Pancreas (tissue), 10 donors: Measurements from ENCODE around the gene FOXF1. TPM values are rescaled to one million over a fixed set of nuclear protein-coding genes. Genes with fewer than 3 reads are reported as not detected.

Experiments used
- ATAC-seq, 4 donors: fragments of 200-7000 bp; cut with Tn5 transposase; one replicate each; pipeline versions ENCODE4 v1.8.0 to v1.9.1; 2020; ENCODE audit warnings: mild to moderate bottlenecking in 4 of 4, moderate library complexity in 4 of 4
- DNase-seq, 6 donors: peaks; one replicate each; pipeline ENCODE4 v3.0.0-alpha.2; 2020
- FAIRE-seq: peaks from 2 replicates; lab custom pipeline; 2012; peaks lifted over from hg19 to GRCh38; lab: Jason Lieb, UNC
- H3K27ac ChIP-seq, 4 donors: fragments of 200-600 bp; sonication (generic); 1 replicate in 3 of 4; 2 replicates in 1 of 4; pipeline versions ENCODE4 v1.5.0 to v1.8.0; 2020
- H3K27me3 ChIP-seq, 4 donors: fragments of 200-600 bp; one replicate each; pipeline ENCODE4 v1.8.0; 2021
- H3K36me3 ChIP-seq, 3 donors: fragments of 200-600 bp; sonication (generic) in 1 of 3; one replicate each; pipeline versions ENCODE4 v1.5.0 to v1.8.0; 2020 to 2021
- H3K4me1 ChIP-seq, 3 donors: fragments of 200-600 bp; one replicate each; pipeline ENCODE4 v1.8.0; 2021
- H3K4me3 ChIP-seq, 4 donors: fragments of 200-600 bp; sonication (generic) in 2 of 4; one replicate each; pipeline versions ENCODE4 v1.5.0 to v1.8.0; 2020 to 2021
- H3K9me3 ChIP-seq, 4 donors: fragments of 200-600 bp; one replicate each; pipeline ENCODE4 v1.8.0; 2021
- WGBS, 2 donors: extraction: QIAGEN DNeasy Blood & Tissue Kit; methylation state at CpG; one replicate each; pipeline ENCODE4 v1.1.7; 2013; 5-methylcytosine and 5-hydroxymethylcytosine counted together
- intact Hi-C, 3 donors: fragments of 100-400 bp; cut with DNase I; formaldehyde crosslinking; loops; one replicate each; pipeline versions ENCODE4 v1.11.1 to v1.14.2; 2022
- polyA plus RNA-seq, 2 donors: library from polyadenylated mRNA; stranded (reverse); fragments of 200-250 nt; gene quantifications; one replicate each; pipeline ENCODE4 v1.2.3, GENCODE V29; 2013
- total RNA-seq, 6 donors: library from RNA; stranded (reverse); fragmentation: NEBNext Ultra II Directional in 4 of 6; extraction: Animal tissue kit (Norgen Biotek cat#: 25700) in 4 of 6; gene quantifications; one replicate each; pipeline versions ENCODE4 v1.2.1 to v1.2.4, GENCODE V29; 2021 to 2023
- TF ChIP-seq, protein P1 (sequence below), 4 donors: fragments of 200-600 bp; sonication (generic) in 3 of 4; IDR thresholded peaks; one replicate each; pipeline versions ENCODE4 v1.5.0 to v1.8.0; 2021; ENCODE audit warnings: antibody characterized with exemption in 4 of 4
- donor health status: healthy with polysubstance abuse.
- donor health status: DM: no; HTN: no; CAD: no; lungs with moderate emphysema.
- donor health status: DM: no; HTN: no; CAD: no.
- donor health status: control.
- donor health status: control.
- donor health status: Bipolar disorder and iron deficiency.
- donor health status: DM: yes; HTN: yes; CAD: no.
- donor health status: DM: no; HTN: no; CAD: no.
- donor health status: DM: no; HTN: no; CAD: no.
- donor health status: DM: yes; HTN: yes; CAD: no.

FOXF1 gene
- total and polyA plus RNA-seq, 8 donors, result 0.16 to 1.2 (median 0.52) TPM

DNA sequence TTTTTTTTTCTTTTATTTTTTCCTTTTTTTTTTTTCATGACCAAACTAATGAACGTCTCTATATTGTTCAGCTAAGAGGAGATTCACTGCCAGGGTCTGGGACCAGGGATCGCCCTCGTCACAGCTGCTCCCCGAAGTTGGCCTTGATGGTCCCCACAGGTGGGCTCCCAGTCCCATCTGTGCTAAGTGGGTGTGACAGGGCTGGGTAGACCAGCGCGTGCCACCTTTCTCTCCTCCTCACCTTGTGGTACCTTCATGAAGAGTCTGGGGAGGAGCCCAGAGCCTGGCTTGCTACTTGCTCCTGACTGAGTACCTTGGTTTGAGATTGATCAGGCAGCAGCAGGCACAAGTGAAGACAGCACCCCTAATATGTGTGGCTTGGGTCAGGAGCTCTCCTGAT is 6.5 kb upstream of the FOXF1 start:
- H3K9me3 ChIP-seq, result no peaks in the 10 kb centered on the region
- FAIRE-seq (no peak), ATAC-seq (no peak), DNase-seq (no peak)
- no peak overlapping the region for H3K27ac ChIP-seq
- peaks cover 0 to 56% (median 13%) of the 10 kb centered on the region in 4 donors for H3K27me3 ChIP-seq
- 12 to 17% methylated on average over 6 of the region's 6 CpGs for WGBS, 2 donors
- H3K36me3 ChIP-seq, result no peaks in the 10 kb centered on the region
- intact Hi-C loops, result no loop called here
- H3K4me1 ChIP-seq, result peaks cover 0 to 3% (median 0%) of the 10 kb centered on the region in 3 donors
- TF ChIP-seq, protein P1, sequence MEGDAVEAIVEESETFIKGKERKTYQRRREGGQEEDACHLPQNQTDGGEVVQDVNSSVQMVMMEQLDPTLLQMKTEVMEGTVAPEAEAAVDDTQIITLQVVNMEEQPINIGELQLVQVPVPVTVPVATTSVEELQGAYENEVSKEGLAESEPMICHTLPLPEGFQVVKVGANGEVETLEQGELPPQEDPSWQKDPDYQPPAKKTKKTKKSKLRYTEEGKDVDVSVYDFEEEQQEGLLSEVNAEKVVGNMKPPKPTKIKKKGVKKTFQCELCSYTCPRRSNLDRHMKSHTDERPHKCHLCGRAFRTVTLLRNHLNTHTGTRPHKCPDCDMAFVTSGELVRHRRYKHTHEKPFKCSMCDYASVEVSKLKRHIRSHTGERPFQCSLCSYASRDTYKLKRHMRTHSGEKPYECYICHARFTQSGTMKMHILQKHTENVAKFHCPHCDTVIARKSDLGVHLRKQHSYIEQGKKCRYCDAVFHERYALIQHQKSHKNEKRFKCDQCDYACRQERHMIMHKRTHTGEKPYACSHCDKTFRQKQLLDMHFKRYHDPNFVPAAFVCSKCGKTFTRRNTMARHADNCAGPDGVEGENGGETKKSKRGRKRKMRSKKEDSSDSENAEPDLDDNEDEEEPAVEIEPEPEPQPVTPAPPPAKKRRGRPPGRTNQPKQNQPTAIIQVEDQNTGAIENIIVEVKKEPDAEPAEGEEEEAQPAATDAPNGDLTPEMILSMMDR (IDR thresholded peaks at IDR 0.05), result no peak
- no peak overlapping the region for H3K4me3 ChIP-seq

DNA sequence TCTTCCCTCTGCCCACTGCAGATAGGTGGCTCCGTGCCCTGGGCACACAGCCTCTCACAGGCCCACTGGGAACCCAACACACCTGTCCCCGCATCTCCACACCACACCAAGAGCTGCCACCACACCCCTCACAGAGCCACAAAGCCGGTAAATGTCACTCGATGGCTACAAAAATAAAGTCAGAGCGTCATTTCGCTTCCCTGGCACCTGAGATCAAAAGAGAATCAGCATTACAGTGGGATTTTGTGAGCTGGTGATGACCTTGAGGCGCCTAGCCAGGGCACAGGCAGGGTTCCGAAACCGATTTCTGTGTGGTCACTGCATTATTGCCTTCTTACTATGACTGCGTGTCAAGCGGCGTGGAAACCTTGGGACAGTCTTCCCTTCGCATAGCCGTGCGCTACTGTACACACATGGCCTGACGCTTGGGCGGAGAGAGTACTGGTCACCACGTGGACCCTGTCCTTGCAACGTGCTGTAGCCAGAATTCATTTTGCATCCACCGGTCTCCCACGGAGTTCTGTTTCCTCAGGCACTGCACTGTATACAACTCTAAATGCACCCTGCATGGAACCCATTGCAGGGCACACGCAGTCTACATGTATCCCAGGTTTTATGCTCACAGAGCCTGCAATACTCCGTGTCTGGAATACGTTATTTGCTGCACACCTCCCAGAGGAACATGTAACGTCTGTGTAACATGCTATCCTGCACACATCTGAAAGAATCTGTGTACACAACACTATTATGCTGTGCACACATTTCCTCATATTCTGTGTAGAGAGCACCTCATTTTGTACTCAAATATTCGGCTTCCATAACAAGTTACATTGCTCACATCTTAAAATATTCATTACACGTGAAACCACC is 5.8 kb upstream of the FOXF1 start:
- intact Hi-C loops, result no loop called here
- Histone ChIP-seq H3K27ac (no peak overlapping the region), H3K9me3 (no peaks in the 10 kb centered on the region)

DNA sequence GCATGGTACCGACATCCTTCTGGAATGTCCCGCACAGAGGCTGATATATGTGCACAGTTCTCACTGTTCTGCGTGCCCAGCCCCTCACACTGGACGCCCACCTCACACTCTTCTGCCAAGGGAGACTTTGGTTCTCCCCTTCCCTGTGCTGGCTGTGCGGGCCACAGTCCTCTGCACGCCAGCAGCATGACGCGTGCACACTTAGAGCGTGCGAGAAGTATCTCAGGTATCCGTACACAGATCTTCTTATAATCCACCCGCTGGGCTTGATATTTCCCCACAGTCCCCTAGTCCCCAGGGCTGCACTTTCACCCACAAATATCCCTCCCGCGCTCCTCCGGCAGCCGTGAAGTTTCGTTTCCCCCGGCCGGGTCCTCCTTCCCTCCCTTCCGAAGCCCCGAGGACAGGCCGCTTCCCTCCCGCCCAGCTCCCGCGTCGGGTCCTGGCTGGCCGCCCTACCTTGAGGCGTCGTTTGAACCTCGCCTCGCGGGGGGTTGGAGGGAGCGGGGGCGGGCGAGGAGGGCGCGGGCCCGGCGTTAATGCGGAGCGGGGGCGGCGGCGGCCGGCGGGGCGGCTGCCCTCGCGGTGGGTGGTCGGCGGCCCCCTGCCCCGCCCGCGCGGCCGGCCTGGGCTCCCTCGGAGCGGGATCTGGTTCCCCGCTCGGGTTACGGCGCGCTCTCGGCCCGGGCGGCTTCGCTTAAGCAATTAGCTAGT is 5.0 kb upstream of the FOXF1 start:
- Histone ChIP-seq H3K4me3 (no peak overlapping the region), H3K4me1 (peaks cover 0 to 6% (median 3%) of the 10 kb centered on the region in 3 donors), H3K9me3 (no peaks in the 10 kb centered on the region), H3K27ac (no peak overlapping the region), H3K36me3 (no peaks in the 10 kb centered on the region), H3K27me3 (peaks cover 0 to 53% (median 11%) of the 10 kb centered on the region in 4 donors)
- 3% methylated on average over 46 to 67 of the region's 67 CpGs for WGBS, 2 donors
- ATAC-seq (no peak), DNase-seq (no peak), FAIRE-seq (no peak)
- intact Hi-C loops, result no loop called here
- TF ChIP-seq, protein P1 (IDR thresholded peaks at IDR 0.05), result no peak

More for the DNA sequence above, 5.8 kb upstream of the FOXF1 start:
- WGBS, 2 donors, result 11 to 12% methylated on average over 27 of the region's 27 CpGs
- Histone ChIP-seq H3K27me3 (peaks cover 0 to 60% (median 11%) of the 10 kb centered on the region in 4 donors), H3K4me1 (peaks cover 0 to 3% (median 0%) of the 10 kb centered on the region in 3 donors), H3K4me3 (no peak overlapping the region), H3K36me3 (no peaks in the 10 kb centered on the region)
- no peak for DNase-seq
- TF ChIP-seq, protein P1 (IDR thresholded peaks at IDR 0.05), result no peak
- FAIRE-seq, result no peak
- ATAC-seq, result no peak

DNA sequence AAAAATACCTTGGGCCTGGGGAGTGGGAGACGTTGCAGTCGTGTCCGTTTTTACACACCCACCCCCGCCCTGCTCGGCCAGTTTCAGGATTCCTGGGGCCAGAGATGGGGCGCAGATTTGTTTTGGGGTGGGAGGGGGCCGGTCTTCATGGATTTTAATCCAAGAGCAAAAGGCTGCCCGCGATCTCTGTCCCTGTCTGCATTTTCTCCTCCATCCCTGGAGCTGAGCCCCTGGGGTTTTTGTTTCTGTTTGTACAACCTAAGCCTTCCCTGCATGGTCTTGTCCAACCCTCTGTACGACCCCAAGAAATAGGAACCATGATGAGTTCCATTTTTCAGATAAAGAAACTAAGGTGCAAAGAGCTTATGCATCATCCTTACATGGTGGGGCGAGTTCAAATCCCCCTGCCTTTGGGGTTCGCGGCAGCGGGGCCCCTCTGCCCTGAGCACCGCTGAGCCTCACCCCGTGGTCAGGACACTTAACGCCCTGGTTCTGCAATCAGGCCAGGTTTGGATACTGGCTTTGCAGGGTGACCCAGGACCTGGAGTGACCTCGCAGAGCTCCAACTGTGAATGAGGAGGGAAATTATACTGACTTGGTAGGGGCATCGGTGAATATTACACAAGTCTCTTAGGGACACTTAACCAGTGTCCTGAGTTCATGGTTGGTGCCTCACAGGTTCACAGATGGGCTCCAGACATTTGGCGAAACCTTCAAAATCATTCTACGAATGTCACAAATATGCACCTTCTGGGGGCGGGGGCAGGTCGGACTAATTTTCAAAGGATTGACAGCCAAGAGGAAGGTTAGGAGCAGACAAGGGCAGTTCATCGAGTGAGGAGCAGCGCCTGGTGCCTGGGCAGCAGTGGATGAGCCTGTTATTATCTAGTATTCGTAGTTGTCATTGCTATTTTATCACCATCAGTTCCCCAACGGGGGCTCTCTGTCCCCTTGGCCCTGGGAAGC is 4.1 kb upstream of the FOXF1 start:
- Histone ChIP-seq H3K9me3 (no peaks in the 10 kb centered on the region), H3K36me3 (no peaks in the 10 kb centered on the region), H3K4me1 (peaks cover 0 to 6% (median 3%) of the 10 kb centered on the region in 3 donors), H3K27me3 (peaks cover 0 to 45% (median 11%) of the 10 kb centered on the region in 4 donors), H3K4me3 (no peak overlapping the region), H3K27ac (no peak overlapping the region)
- intact Hi-C loops, result no loop called here
- WGBS, 2 donors, result 8% methylated on average over 27 of the region's 27 CpGs
- FAIRE-seq (no peak), DNase-seq (no peak), ATAC-seq (no peak)
- TF ChIP-seq, protein P1 (IDR thresholded peaks at IDR 0.05), result no peak
